ENCODE data around the gene USP47.

DNA sequence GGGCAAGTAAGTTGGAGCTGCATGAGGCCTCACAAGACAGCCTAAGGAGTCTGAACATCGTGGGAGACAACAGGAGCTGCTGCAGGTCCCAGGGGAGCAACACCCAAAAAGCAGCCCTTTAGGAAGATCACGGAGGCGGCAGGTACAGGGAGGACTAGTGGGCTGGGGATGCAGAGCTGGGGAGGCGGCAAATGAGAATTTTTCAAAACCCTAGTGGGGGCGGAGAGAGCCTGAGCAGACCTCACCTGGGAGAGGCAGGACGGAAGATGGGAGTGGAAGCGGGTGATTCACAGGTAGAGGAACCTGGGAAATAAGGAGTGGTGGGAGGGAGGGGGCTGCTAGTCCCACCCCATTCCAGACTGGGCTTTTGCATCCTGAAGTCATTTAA, 124.6 kb downstream of the USP47 start:
- TF ChIP-seq POU6F1 (CRISPR knock-in tag; IDR thresholded peaks at IDR 0.05; ENCODE audit: borderline replicate concordance, low read depth) (no peak), RARB (CRISPR knock-in tag; IDR thresholded peaks at IDR 0.05) (no peak), GLIS3 (CRISPR knock-in tag; IDR thresholded peaks at IDR 0.05) (no peak), TOX (CRISPR knock-in tag; IDR thresholded peaks at IDR 0.05; ENCODE audit: borderline replicate concordance) (no peak), PATZ1 (CRISPR knock-in tag; IDR thresholded peaks at IDR 0.05; ENCODE audit: borderline replicate concordance) (no peak), SNAI2 (CRISPR knock-in tag; IDR thresholded peaks at IDR 0.05) (no peak), ZNF565 (CRISPR knock-in tag; conservative IDR thresholded peaks at IDR 0.05; ENCODE audit: low read depth) (no peak), ZC3H10 (CRISPR knock-in tag; IDR thresholded peaks at IDR 0.05) (no peak)
- TF ChIP-seq, protein P1, sequence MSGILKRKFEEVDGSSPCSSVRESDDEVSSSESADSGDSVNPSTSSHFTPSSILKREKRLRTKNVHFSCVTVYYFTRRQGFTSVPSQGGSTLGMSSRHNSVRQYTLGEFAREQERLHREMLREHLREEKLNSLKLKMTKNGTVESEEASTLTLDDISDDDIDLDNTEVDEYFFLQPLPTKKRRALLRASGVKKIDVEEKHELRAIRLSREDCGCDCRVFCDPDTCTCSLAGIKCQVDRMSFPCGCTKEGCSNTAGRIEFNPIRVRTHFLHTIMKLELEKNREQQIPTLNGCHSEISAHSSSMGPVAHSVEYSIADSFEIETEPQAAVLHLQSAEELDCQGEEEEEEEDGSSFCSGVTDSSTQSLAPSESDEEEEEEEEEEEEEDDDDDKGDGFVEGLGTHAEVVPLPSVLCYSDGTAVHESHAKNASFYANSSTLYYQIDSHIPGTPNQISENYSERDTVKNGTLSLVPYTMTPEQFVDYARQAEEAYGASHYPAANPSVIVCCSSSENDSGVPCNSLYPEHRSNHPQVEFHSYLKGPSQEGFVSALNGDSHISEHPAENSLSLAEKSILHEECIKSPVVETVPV (CRISPR knock-in tag; IDR thresholded peaks at IDR 0.05): no peak

Measured in SK-N-SH treated with all-trans-retinoic acid at 6 μM for 48 hours (cell line).